ENCODE results near the gene IQSEC1. TPM values are rescaled to one million over a fixed set of nuclear protein-coding genes. Genes with fewer than 3 reads are reported as not detected.

The IQSEC1 gene
- total and polyA plus RNA-seq, 2 donors (not counting 3 experiments of a cell fraction or from before 2014, with no cell fraction given) = 5.2 to 18.0 TPM

- Histone ChIP-seq H3K36me3 (ENCODE audit: control insufficient read depth in 2 of 2, extremely low read depth in 1 of 2, insufficient read depth in 2 of 2, low read length in 2 of 2) (no peaks in the 10 kb centered on the region), H2AFZ (ENCODE audit: low read depth, low read length) (no peak overlapping the region), H4K20me1 (replicated peaks; ENCODE audit: control insufficient read depth, extremely low read depth, insufficient read depth, low read length) (no peaks in the 10 kb centered on the region), H3K27me3 (ENCODE audit: control insufficient read depth in 2 of 2, insufficient read depth in 2 of 2, low read length in 2 of 2) (peaks cover 0 to 3% of the 10 kb centered on the region in 2 experiments), H3K4me2 (ENCODE audit: insufficient read depth, low read length) (no peak overlapping the region), H3K27ac (ENCODE audit: insufficient read depth, low read depth, low read length) (no peak overlapping the region), H3K9me1 (replicated peaks; ENCODE audit: control insufficient read depth, extremely low read depth, insufficient read depth, low read length) (no peaks in the 10 kb centered on the region), H3K4me3 (replicated peaks in 1 of 3; ENCODE audit: insufficient read depth in 1 of 3, low read depth in 1 of 3, low read length in 3 of 3) (no peak overlapping the region), H3K4me1 (ENCODE audit: control insufficient read depth, extremely low read depth, insufficient read depth, low read length) (no peaks in the 10 kb centered on the region), H3K79me2 (ENCODE audit: control insufficient read depth, insufficient read depth, low read length) (no peaks in the 10 kb centered on the region), H3K9me3 (replicated peaks; ENCODE audit: control insufficient read depth, insufficient read depth, low read length) (no peaks in the 10 kb centered on the region), H3K9ac (replicated peaks; ENCODE audit: extremely low read depth, insufficient read depth, low read length) (no peak overlapping the region)
- no TSS peak for BruUV-seq (replicated peaks)
- DNase-seq (ENCODE audit: low read depth, low spot score) (no peak), FAIRE-seq (no peak)
- intact Hi-C loops (cut with micrococcal nuclease) (no loop called here), dilution Hi-C loops (cut with MboI; ENCODE audit: extremely low pct_ligation_motif_present, low sequenced_read_pairs) (no loop called here)
- TF ChIP-seq EZH2 (IDR thresholded peaks at IDR 0.05; ENCODE audit: borderline replicate concordance, low read depth, low read length, severe bottlenecking) = no peak
- no peak for TF ChIP-seq POLR2A (IDR thresholded peaks at IDR 0.05; ENCODE audit: low read depth, low read length)
- TF ChIP-seq GATA2 (IDR thresholded peaks at IDR 0.05; ENCODE audit: insufficient read depth, insufficient read length, low read depth, low read length) = no peak
- no peak for TF ChIP-seq POLR2AphosphoS5 (IDR thresholded peaks at IDR 0.05; ENCODE audit: insufficient read depth, low read depth, low read length)
- no peak for TF ChIP-seq FOS (IDR thresholded peaks at IDR 0.05; ENCODE audit: borderline replicate concordance, insufficient read depth, low read length)
- ChIA-PET CTCF (no interaction called here), POLR2A (no interaction called here)
Observed at GRCh38 chr3:13042127-13042701, 31.0 kb downstream of the IQSEC1 start.

GRCh38 chr3:13041113-13041776, 32.0 kb downstream of the IQSEC1 start:
- Histone ChIP-seq H3K9me1 (replicated peaks; ENCODE audit: control insufficient read depth, extremely low read depth, insufficient read depth, low read length) (no peaks in the 10 kb centered on the region), H3K27me3 (ENCODE audit: control insufficient read depth in 2 of 2, insufficient read depth in 2 of 2, low read length in 2 of 2) (peaks cover 0 to 3% of the 10 kb centered on the region in 2 experiments), H2AFZ (ENCODE audit: low read depth, low read length) (no peak overlapping the region), H4K20me1 (replicated peaks; ENCODE audit: control insufficient read depth, extremely low read depth, insufficient read depth, low read length) (no peaks in the 10 kb centered on the region), H3K36me3 (ENCODE audit: control insufficient read depth in 2 of 2, extremely low read depth in 1 of 2, insufficient read depth in 2 of 2, low read length in 2 of 2) (no peaks in the 10 kb centered on the region), H3K9ac (replicated peaks; ENCODE audit: extremely low read depth, insufficient read depth, low read length) (no peak overlapping the region), H3K9me3 (replicated peaks; ENCODE audit: control insufficient read depth, insufficient read depth, low read length) (no peaks in the 10 kb centered on the region), H3K4me1 (ENCODE audit: control insufficient read depth, extremely low read depth, insufficient read depth, low read length) (no peaks in the 10 kb centered on the region), H3K79me2 (ENCODE audit: control insufficient read depth, insufficient read depth, low read length) (no peaks in the 10 kb centered on the region), H3K27ac (ENCODE audit: insufficient read depth, low read depth, low read length) (no peak overlapping the region), H3K4me2 (ENCODE audit: insufficient read depth, low read length) (no peak overlapping the region), H3K4me3 (replicated peaks in 1 of 3; ENCODE audit: insufficient read depth in 1 of 3, low read depth in 1 of 3, low read length in 3 of 3) (no peak overlapping the region)
- BruUV-seq (replicated peaks) = no TSS peak
- POLR2A ChIA-PET = no interaction called here
- TF ChIP-seq MAX (IDR thresholded peaks at IDR 0.05; ENCODE audit: insufficient read depth, insufficient read length) = no peak
- no peak for TF ChIP-seq EZH2 (IDR thresholded peaks at IDR 0.05; ENCODE audit: borderline replicate concordance, low read depth, low read length, severe bottlenecking)
- no peak for TF ChIP-seq MYC (IDR thresholded peaks at IDR 0.05; ENCODE audit: low read depth, low read length)
- TF ChIP-seq GATA2 (IDR thresholded peaks at IDR 0.05; ENCODE audit: insufficient read depth, insufficient read length, low read depth, low read length) = no peak
- no peak for TF ChIP-seq CTCF (IDR thresholded peaks at IDR 0.05; ENCODE audit: extremely low read depth in 1 of 2, insufficient read depth in 1 of 2, low read depth in 1 of 2, low read length in 2 of 2)
- no peak for TF ChIP-seq FOS (IDR thresholded peaks at IDR 0.05; ENCODE audit: borderline replicate concordance, insufficient read depth, low read length)
- TF ChIP-seq JUN (IDR thresholded peaks at IDR 0.05; ENCODE audit: borderline replicate concordance, insufficient read depth, insufficient read length, low read depth) = no peak
- no peak for TF ChIP-seq POLR2A (IDR thresholded peaks at IDR 0.05; ENCODE audit: low read depth, low read length)
- TF ChIP-seq POLR2AphosphoS5 (IDR thresholded peaks at IDR 0.05; ENCODE audit: insufficient read depth, low read depth, low read length) = no peak
- FAIRE-seq = no peak
- dilution Hi-C loops (cut with MboI; ENCODE audit: extremely low pct_ligation_motif_present, low sequenced_read_pairs) (no loop called here), intact Hi-C loops (cut with micrococcal nuclease) (no loop called here)
- CTCF ChIA-PET = no interaction called here
- DNase-seq (ENCODE audit: low read depth, low spot score) = no peak
